K562 (cell line): ENCODE data around the gene FANCD2OS. TPM values are rescaled to one million over a fixed set of nuclear protein-coding genes. Genes with fewer than 3 reads are reported as not detected.
A peak's percentile ranks its signal among the peaks of the same experiment; 100 is the strongest.
"Not testable (repeated sequence)": the region's sequence is repeated elsewhere in the genome, so short reads cannot be mapped to it uniquely, and the experiment has no call there.

Experiments used
- ATAC-seq: fragments of 200-7000 bp; cut with Tn5 transposase; 3 replicates; pipeline ENCODE4 v1.9.1; 2020; ENCODE audit warnings: moderate library complexity
- BruUV-seq: library from RNA; stranded (reverse); fragments of 400-500 nt; replicated peaks from 2 replicates; lab custom pipeline; 2021; lab: Mats Ljungman, UMichigan
- CTCF ChIA-PET: fragments of 300-600 bp; formaldehyde crosslinking; extraction: SDS; loops from one replicate; lab custom pipeline; 2021; ENCODE audit warnings: low intra/inter-chr PET ratio; lab: Yijun Ruan, JAX
- POLR2A ChIA-PET: fragments of 300-600, 350-650 bp; sonication (Branson Sonifier 250); formaldehyde crosslinking; extraction: SDS; loops from one replicate; lab custom pipeline; 2021; ENCODE audit warnings: antibody characterized with exemption, inconsistent platforms; lab: Yijun Ruan, JAX
- DNase-seq, 4 experiments: peaks; one replicate each; pipeline versions ENCODE4 v3.0.0 to v3.0.0-alpha.2; 2011 to 2018; ENCODE audit warnings: low spot score in 3 of 4, mixed read lengths in 3 of 4; ENCODE audit errors: extremely low read depth in 1 of 4
- FAIRE-seq: peaks from 2 replicates; lab custom pipeline; 2011; peaks lifted over from hg19 to GRCh38; lab: Jason Lieb, UNC
- H2AFZ ChIP-seq: 2 replicates; pipeline ENCODE4 v1.6.0; 2011; ENCODE audit warnings: low read depth, low read length, control low read depth, inconsistent platforms
- H3K27ac ChIP-seq: fragments of 200-600 bp; 3 replicates; pipeline ENCODE4 v1.8.0; 2011; ENCODE audit warnings: low read depth, mild to moderate bottlenecking, control low read depth, inconsistent platforms, low read length, moderate library complexity, mixed read lengths; ENCODE audit errors: extremely low read depth
- H3K27me3 ChIP-seq, 2 experiments: fragments of 300-600 bp in 1 of 2; 2 replicates in 1 of 2; 3 replicates in 1 of 2; pipeline versions ENCODE4 v1.6.0 to v1.8.0; 2011; ENCODE audit warnings: inconsistent platforms in 2 of 2, low read length in 2 of 2, mild to moderate bottlenecking in 1 of 2, mixed read lengths in 1 of 2, moderate library complexity in 1 of 2; ENCODE audit not compliant: control insufficient read depth in 2 of 2, insufficient read depth in 2 of 2
- H3K36me3 ChIP-seq: fragments of 300-600 bp; 3 replicates; pipeline ENCODE4 v1.8.0; 2011; ENCODE audit warnings: mild to moderate bottlenecking, low read length, inconsistent platforms; ENCODE audit not compliant: control insufficient read depth, insufficient read depth
- H3K4me1 ChIP-seq, 2 experiments: fragments of 200-600 bp in 1 of 2; replicated peaks in 1 of 2; 2 replicates in 1 of 2; 3 replicates in 1 of 2; pipeline versions ENCODE4 v1.5.1 to v1.8.0; 2011; ENCODE audit warnings: inconsistent platforms in 2 of 2, low read length in 2 of 2, mild to moderate bottlenecking in 1 of 2, mixed read lengths in 1 of 2, moderate library complexity in 1 of 2; ENCODE audit not compliant: control insufficient read depth in 2 of 2, insufficient read depth in 2 of 2
- H3K4me2 ChIP-seq: 2 replicates; pipeline ENCODE4 v1.6.1; 2011; ENCODE audit warnings: low read length, control low read depth, inconsistent platforms, mixed read lengths; ENCODE audit not compliant: insufficient read depth
- H3K4me3 ChIP-seq: fragments of 200-600 bp; sonication (generic), shearing (Covaris generic); 2 replicates; pipeline ENCODE4 v1.5.1; 2016; ENCODE audit warnings: control low read depth, inconsistent platforms
- H3K79me2 ChIP-seq: fragments of 200-600 bp; 3 replicates; pipeline ENCODE4 v1.8.0; 2011; ENCODE audit warnings: low read length, inconsistent platforms; ENCODE audit not compliant: control insufficient read depth, insufficient read depth
- H3K9ac ChIP-seq, 2 experiments: 2 replicates each; pipeline versions ENCODE4 v1.6.0 to v1.6.1; 2011; ENCODE audit warnings: low read depth in 2 of 2, low read length in 2 of 2, control low read depth in 1 of 2, inconsistent platforms in 1 of 2, mild to moderate bottlenecking in 1 of 2, mixed read lengths in 1 of 2; ENCODE audit not compliant: insufficient read depth in 1 of 2
- H3K9me1 ChIP-seq: one replicate; pipeline ENCODE4 v1.6.0; 2011; ENCODE audit warnings: inconsistent platforms, mild to moderate bottlenecking, low read length, moderate library complexity; ENCODE audit not compliant: control insufficient read depth, insufficient read depth
- H3K9me3 ChIP-seq: replicated peaks from 2 replicates; pipeline ENCODE4 v1.5.1; 2011; ENCODE audit warnings: low read depth, low read length, inconsistent platforms; ENCODE audit not compliant: control insufficient read depth, insufficient read depth
- H4K20me1 ChIP-seq: replicated peaks from 2 replicates; pipeline ENCODE4 v1.6.1; 2011; ENCODE audit warnings: low read length, inconsistent platforms, mixed read lengths; ENCODE audit not compliant: control insufficient read depth, insufficient read depth
- ATF3 ChIP-seq, 2 experiments: fragments of 450-650 bp in 1 of 2; sonication (generic) in 1 of 2; formaldehyde crosslinking in 1 of 2; IDR thresholded peaks in 1 of 2; conservative IDR thresholded peaks in 1 of 2; 2 replicates each; pipeline versions ENCODE4 v1.6.1 to v1.8.1; 2016 to 2023; ENCODE audit warnings: mild to moderate bottlenecking in 2 of 2, moderate library complexity in 2 of 2, inconsistent platforms in 1 of 2, missing genetic modification reagents in 1 of 2
- HOXB6 ChIP-seq: fragments of 250-450 bp; sonication (Bioruptor Pico); IDR thresholded peaks from 2 replicates; pipeline ENCODE4 v1.5.1; 2022; ENCODE audit warnings: mild to moderate bottlenecking, borderline replicate concordance
- WGBS: fragments of 100-300 bp; shearing (Covaris generic); methylation state at CpG from one replicate; pipeline ENCODE4 v1.1.6; 2016; ENCODE audit warnings: low coverage, mixed read lengths; ENCODE audit not compliant: insufficient coverage; ENCODE audit errors: missing lambda C conversion rate; 5-methylcytosine and 5-hydroxymethylcytosine counted together
- in situ Hi-C: fragments of 300-500 bp; cut with MboI; formaldehyde crosslinking; loops from 4 replicates; pipeline ENCODE4 v1.15.0; 2018; ENCODE audit warnings: inconsistent platforms, mixed read lengths
- intact Hi-C: fragments of 100-400 bp; cut with micrococcal nuclease; formaldehyde crosslinking; loops from 2 replicates; pipeline ENCODE4 v1.14.2; 2022
- polyA plus RNA-seq, 8 experiments: library from polyadenylated mRNA; depleted of rRNA in 4 of 8; stranded (reverse) in 5 of 8; unstranded in 3 of 8; fragments of >200 nt; fragmentation: Nextera tagmentation in 2 of 8; fragmentation: Illumina TruSeq in 1 of 8; extraction: Ambion mirVana in 2 of 8; extraction: Trizol in 1 of 8; gene quantifications; 2 replicates each; pipeline versions ENCODE4 v1.2.1 to v1.2.3, GENCODE V29; 2011 to 2014; ENCODE audit warnings: inconsistent platforms in 1 of 8, missing spikeins in 1 of 8
- total RNA-seq, 7 experiments: library from RNA; depleted of rRNA in 6 of 7; stranded (reverse); fragments of >200 nt in 6 of 7; fragmentation: Illumina TruSeq in 2 of 7; extraction: Trizol in 2 of 7; gene quantifications; 2 replicates each; pipeline versions ENCODE4 v1.2.1 to v1.2.3, GENCODE V29; 2011 to 2021; ENCODE audit warnings: low replicate concordance in 1 of 7

FANCD2OS gene
- total and polyA plus RNA-seq, 9 of the 15 experiments (the other 6 are each of a cell fraction or from before 2014, with no cell fraction given): not detected

GRCh38 chr3:10074666-10075065 lies 33.4 kb downstream of the FANCD2OS start:
- Histone ChIP-seq H4K20me1 (no peaks in the 10 kb centered on the region), H3K9me3 (no peaks in the 10 kb centered on the region), H3K4me3 (no peak overlapping the region), H3K4me2 (no peak overlapping the region), H3K27ac (no peak overlapping the region), H3K9me1 (no peaks in the 10 kb centered on the region), H3K9ac (no peak overlapping the region), H3K79me2 (no peaks in the 10 kb centered on the region), H2AFZ (no peak overlapping the region), H3K4me1 (no peaks in the 10 kb centered on the region), H3K27me3 (no peaks in the 10 kb centered on the region), H3K36me3 (peaks cover 77% of the 10 kb centered on the region)
- CTCF ChIA-PET: no interaction called here
- intact Hi-C loops (no loop called here), in situ Hi-C loops (no loop called here)
- no peak for DNase-seq
- no peak for FAIRE-seq
- no TSS peak for BruUV-seq
- ATAC-seq: no peak
- POLR2A ChIA-PET: no interaction called here
- peak; percentile 28; the same call in 1 of the 2 replicates for TF ChIP-seq ATF3 (IDR thresholded peaks at IDR 0.05)
- TF ChIP-seq ATF3 (CRISPR knock-in tag; conservative IDR thresholded peaks at IDR 0.05): no peak
- no peak for TF ChIP-seq HOXB6
- TF ChIP-seq, all 486 proteins: peak for 1

- 82% methylated on average over 5 of the region's 33 CpGs for whole genome bisulfite sequencing
- H3K4me3 ChIP-seq, H3K9me3 ChIP-seq, H3K9ac ChIP-seq, FAIRE-seq, DNase-seq, BruUV-seq, H3K4me1 ChIP-seq, H3K79me2 ChIP-seq, ATAC-seq, POLR2A ChIA-PET, H3K4me2 ChIP-seq, H3K9me1 ChIP-seq, H3K27me3 ChIP-seq, H4K20me1 ChIP-seq, in situ Hi-C loops, intact Hi-C loops, H2AFZ ChIP-seq, H3K27ac ChIP-seq, CTCF ChIA-PET: not testable (repeated sequence)
- H3K36me3 ChIP-seq: peaks cover 76% of the 10 kb centered on the region
Measured at GRCh38 chr3:10070077-10070476, 38.0 kb downstream of the FANCD2OS start.
